Activated naive CD8-positive, alpha-beta T cell treated with anti-CD3 and anti-CD28 coated beads, Interleukin-2, amount 10 ng/mL, durations not matched to agents 7 days and 5 days (primary cell): ENCODE data around the gene CCL24. TPM values are rescaled to one million over a fixed set of nuclear protein-coding genes. Genes with fewer than 3 reads are reported as not detected.
"Not testable (repeated sequence)": the region's sequence is repeated elsewhere in the genome, so short reads cannot be mapped to it uniquely, and the experiment has no call there.

ENCODE experiments used
- ATAC-seq: fragments of 150-1000 bp; cut with Tn5 transposase; one replicate; pipeline ENCODE4 v1.10.0; 2021; ENCODE audit warnings: low read depth, moderate library complexity
- POLR2A ChIA-PET: fragments of 350-600 bp; sonication (Branson Sonifier 250); formaldehyde crosslinking; loops from one replicate; lab custom pipeline; 2021; ENCODE audit warnings: antibody characterized with exemption; lab: Charles Lee
- DNase-seq: peaks from one replicate; pipeline ENCODE4 v3.0.0; 2021
- H3K27ac Mint-ChIP-seq: one replicate; pipeline ENCODE4 v1.8.0; 2022; ENCODE audit warnings: mild to moderate bottlenecking, mixed read lengths
- H3K27me3 Mint-ChIP-seq: one replicate; pipeline ENCODE4 v1.8.0; 2022; ENCODE audit warnings: mild to moderate bottlenecking, moderate library complexity, mixed read lengths
- H3K36me3 Mint-ChIP-seq: one replicate; pipeline ENCODE4 v1.8.0; 2021; ENCODE audit warnings: mild to moderate bottlenecking, mixed read lengths
- H3K4me1 Mint-ChIP-seq: one replicate; pipeline ENCODE4 v1.8.0; 2021; ENCODE audit warnings: mixed read lengths
- H3K4me3 Mint-ChIP-seq: one replicate; pipeline ENCODE4 v1.8.0; 2022; ENCODE audit warnings: mild to moderate bottlenecking, moderate library complexity, mixed read lengths
- H3K9me3 Mint-ChIP-seq: one replicate; pipeline ENCODE4 v1.8.0; 2021; ENCODE audit warnings: mixed read lengths
- total RNA-seq, 2 experiments: library from RNA; stranded (reverse); gene quantifications; one replicate each; pipeline ENCODE4 v1.2.3, GENCODE V29; 2021

CCL24 gene, protein sequence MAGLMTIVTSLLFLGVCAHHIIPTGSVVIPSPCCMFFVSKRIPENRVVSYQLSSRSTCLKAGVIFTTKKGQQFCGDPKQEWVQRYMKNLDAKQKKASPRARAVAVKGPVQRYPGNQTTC
- not detected for total RNA-seq

DNA sequence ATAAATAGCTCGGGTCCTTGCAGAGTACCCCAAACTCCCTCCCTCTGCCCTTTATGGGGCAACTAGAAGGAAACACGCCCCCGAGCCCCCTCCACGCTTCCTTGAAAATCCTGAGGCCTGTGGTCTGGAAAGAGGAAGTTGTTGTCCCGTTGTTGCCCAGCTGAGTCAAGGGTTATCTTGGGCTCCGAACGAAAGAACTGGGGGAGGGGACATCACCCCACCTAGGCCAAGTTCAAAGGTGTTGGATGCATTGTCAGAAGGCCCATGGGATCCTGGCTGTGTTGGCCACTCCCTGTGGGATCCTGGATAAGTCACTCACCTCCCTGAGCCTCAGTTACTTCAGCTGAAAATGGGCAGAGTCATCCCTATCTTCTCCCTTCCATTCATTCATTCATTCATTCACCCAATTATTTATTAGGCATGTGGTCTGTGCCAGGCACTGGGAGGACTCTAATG lies at the start of gene CCL24:
CCL24 (minus strand) TSS at position 26 of the 456 bp plus-strand sequence. CDS start 91 bp downstream, outside the sequence.
- Mint-ChIP-seq H3K36me3 (no peaks in the 10 kb centered on the region), H3K4me3 (no peak within 1 kb of the TSS), H3K27me3 (peaks cover 4% of the 10 kb centered on the region), H3K4me1 (peaks cover 2% of the 10 kb centered on the region), H3K27ac (no peak within 1 kb of the TSS), H3K9me3 (no peaks in the 10 kb centered on the region)
- DNase-seq (no peak), ATAC-seq (no peak)
- POLR2A ChIA-PET = no interaction called here

DNA sequence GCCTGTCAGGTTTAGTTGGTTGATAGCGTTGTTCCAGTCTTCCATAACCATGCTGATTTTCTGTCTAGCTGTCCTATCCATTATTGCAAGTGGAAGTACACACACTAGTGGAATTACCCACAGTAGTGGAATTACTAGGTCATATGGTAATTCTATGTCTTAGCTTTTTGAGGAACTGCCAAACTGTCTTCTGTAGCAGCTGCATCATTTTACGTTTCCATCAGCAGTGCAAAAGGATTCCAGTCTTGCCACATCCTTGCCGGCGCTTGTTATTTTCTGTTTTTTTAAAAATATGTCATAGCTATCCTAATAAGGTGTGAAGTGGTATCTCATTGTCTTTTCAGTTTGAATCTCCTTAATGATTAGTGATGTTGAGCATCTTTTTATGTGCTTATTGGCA lies 48.0 kb upstream of the CCL24 start:
- H3K27me3 Mint-ChIP-seq = peaks cover 18% of the 10 kb centered on the region
- no peak overlapping the region for H3K27ac Mint-ChIP-seq
- H3K4me1 Mint-ChIP-seq = peaks cover 7% of the 10 kb centered on the region
- ATAC-seq (no peak), DNase-seq (no peak)
- POLR2A ChIA-PET = no interaction called here
- peaks cover 5% of the 10 kb centered on the region for H3K9me3 Mint-ChIP-seq
- H3K36me3 Mint-ChIP-seq = no peaks in the 10 kb centered on the region
- H3K4me3 Mint-ChIP-seq = no peak overlapping the region

DNA sequence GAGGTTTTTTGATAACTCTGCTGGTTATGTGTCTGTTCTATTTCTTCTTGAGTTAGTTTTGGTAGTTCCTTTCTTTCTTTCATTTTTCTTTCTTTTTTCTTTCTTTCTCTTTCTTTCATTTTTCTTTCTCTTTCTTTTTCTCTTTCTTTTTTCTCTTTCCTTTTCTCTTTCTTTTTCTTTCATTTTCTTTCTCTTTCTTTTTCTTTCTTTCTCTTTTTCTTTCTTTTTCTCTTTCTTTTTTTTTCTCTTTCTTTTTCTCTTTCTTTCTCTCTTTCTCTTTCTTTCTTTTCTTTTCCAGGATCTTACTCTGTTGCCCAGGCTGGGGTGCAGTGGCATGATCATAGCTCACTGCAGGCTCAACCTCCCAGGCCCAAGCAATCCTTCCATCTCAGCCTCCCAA lies 44.8 kb upstream of the CCL24 start:
- Mint-ChIP-seq H3K27ac (no peak overlapping the region), H3K4me1 (peaks cover 7% of the 10 kb centered on the region), H3K4me3 (no peak overlapping the region), H3K27me3 (peaks cover 9% of the 10 kb centered on the region), H3K36me3 (no peaks in the 10 kb centered on the region), H3K9me3 (peaks cover 5% of the 10 kb centered on the region)
- ATAC-seq (no peak), DNase-seq (no peak)
- POLR2A ChIA-PET = no interaction called here

DNA sequence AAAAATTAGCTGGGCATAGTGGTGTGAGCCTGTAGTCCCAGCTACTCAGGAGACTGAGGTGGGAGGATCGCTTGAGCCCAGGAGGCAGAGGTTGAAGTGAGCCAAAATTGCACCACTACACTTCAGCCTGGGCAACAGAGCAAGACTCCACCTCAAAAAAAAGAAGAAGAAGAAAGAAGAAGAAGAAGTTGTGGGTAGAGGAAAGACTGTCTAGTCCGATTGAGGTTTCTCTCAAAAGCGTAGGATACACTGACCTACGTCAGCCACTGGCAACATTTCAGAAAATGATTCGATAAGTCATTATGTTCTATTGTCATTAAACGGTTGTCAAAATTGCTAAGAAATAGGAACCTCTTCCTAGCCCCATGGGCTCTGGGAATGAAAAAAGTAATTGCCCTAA lies 42.9 kb upstream of the CCL24 start:
- DNase-seq (no peak), ATAC-seq (no peak)

DNA sequence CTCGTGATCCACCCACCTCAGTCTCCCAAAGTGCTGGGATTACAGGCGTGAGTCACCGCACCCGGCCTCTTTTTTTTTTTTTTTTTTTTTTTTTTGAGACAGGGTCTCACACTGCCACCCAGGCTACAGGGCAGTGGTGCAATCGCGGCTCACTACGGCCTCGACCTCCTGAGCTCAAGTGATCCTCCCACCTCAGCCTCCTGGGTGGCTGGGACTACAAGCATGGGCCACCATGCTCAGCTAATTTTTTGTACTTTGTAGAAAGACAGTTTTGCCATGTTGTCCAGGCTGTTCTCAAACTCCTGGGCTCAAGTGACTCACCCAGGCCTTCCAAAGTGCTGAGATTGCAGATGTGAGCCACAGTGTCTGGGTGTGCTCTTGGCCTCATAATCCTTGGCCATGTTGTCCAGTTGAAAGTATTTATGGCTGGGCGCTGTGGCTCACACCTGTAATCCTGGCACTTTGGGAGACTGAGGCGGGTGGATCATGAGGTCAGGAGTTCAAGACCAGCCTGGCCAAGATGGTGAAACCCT lies 41.3 kb upstream of the CCL24 start:
- H3K9me3 Mint-ChIP-seq, H3K27ac Mint-ChIP-seq, H3K36me3 Mint-ChIP-seq, H3K4me3 Mint-ChIP-seq, H3K4me1 Mint-ChIP-seq, H3K27me3 Mint-ChIP-seq, DNase-seq, POLR2A ChIA-PET, ATAC-seq: not testable (repeated sequence)

More for the DNA sequence above, 42.9 kb upstream of the CCL24 start:
- peaks cover 5% of the 10 kb centered on the region for H3K9me3 Mint-ChIP-seq
- H3K4me1 Mint-ChIP-seq = peaks cover 7% of the 10 kb centered on the region
- POLR2A ChIA-PET = no interaction called here
- no peak overlapping the region for H3K4me3 Mint-ChIP-seq
- no peaks in the 10 kb centered on the region for H3K36me3 Mint-ChIP-seq
- peaks cover 9% of the 10 kb centered on the region for H3K27me3 Mint-ChIP-seq
- H3K27ac Mint-ChIP-seq = no peak overlapping the region

DNA sequence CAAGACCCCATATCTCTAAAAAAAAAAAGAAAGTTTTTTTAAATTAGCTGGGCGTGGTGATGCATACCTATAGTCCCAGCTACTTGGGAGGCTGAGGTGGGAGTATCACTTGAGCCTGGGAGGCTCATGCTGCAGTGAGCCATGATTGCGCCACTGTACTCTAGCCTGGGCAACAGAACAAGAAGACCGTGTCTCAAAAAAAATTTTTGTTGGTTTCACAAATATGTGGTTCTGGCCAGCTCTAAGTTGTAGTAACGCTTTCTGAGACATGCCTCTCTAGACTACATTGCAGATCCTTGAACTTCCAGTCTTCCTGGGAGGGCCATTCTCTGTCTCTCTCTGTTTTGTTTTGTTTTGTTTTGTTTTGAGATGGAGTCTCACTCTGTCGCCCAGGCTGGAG lies 40.6 kb upstream of the CCL24 start:
- DNase-seq (no peak), ATAC-seq (no peak)
- Mint-ChIP-seq H3K9me3 (peaks cover 5% of the 10 kb centered on the region), H3K27me3 (peaks cover 13% of the 10 kb centered on the region), H3K27ac (no peak overlapping the region), H3K4me1 (peaks cover 10% of the 10 kb centered on the region), H3K36me3 (no peaks in the 10 kb centered on the region), H3K4me3 (no peak overlapping the region)
- POLR2A ChIA-PET = no interaction called here

DNA sequence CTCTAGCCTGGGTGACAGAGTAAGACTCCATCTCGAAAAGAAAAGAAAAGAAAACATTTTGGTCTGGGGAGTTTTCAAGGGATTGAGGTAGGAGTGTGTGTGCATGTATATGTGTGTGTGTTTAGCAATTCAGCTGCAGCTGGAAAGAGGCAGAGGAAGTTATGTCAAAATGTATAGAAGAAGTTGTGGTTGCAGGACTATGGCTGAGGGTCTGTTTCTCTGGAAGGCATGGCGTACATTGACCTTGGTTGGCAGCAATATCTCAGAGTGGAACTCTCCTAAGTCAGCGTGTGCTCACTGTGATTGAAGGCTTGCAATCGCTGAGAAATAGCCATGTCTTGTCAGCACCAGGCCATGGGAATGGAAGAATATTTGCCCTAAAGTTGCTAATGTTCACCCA lies 36.6 kb upstream of the CCL24 start:
- no peak for ATAC-seq
- POLR2A ChIA-PET = no interaction called here

DNA sequence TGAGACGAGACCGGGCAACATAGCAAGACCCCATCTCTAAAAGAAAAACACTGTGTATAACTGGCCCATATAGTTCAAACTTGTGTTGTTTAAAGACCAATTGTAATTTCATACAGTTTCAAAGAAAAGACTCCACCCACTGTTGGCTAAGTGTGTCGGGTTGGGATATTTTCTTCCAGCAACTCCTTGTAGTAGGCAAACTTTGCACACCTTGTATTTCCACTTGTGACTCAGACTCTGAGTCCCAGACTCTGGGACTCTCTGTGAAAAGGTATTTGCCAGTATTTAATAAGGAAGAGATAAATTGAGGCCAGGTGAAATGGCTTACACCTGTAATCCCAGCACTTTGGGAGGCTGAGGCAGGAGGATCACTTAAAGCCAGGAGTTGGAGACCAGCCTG lies 36.0 kb upstream of the CCL24 start:
- ATAC-seq = no peak
- POLR2A ChIA-PET = no interaction called here
- H3K27ac Mint-ChIP-seq = no peak overlapping the region

More for the DNA sequence above, 36.6 kb upstream of the CCL24 start:
- no peaks in the 10 kb centered on the region for H3K36me3 Mint-ChIP-seq
- H3K27me3 Mint-ChIP-seq = peaks cover 4% of the 10 kb centered on the region
- H3K4me1 Mint-ChIP-seq = peaks cover 2% of the 10 kb centered on the region
- no peak overlapping the region for H3K27ac Mint-ChIP-seq
- H3K4me3 Mint-ChIP-seq = no peak overlapping the region
- DNase-seq = no peak
- no peaks in the 10 kb centered on the region for H3K9me3 Mint-ChIP-seq

DNA sequence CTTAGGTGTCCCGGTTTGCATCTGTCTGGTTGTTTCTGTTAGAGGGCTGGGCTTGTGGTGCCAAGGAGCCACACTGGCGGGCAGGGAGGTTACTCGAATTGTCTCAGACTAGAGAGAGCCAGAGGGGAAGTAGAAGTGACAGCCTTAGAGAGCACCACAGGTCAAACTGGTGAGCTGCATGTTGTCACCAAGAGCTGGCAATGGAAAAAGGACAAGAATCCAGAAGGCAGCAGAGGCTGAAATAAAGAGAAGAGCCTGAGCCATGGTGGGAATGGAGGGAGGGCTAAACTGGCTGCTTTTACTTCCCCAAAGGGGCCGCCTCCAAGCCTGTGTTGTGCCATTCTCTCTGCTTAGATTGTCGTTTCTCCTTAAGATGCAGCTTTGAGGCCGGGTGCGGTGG lies 34.1 kb upstream of the CCL24 start:
- H3K27ac Mint-ChIP-seq = no peak overlapping the region
- ATAC-seq = no peak

More for the DNA sequence above, 36.0 kb upstream of the CCL24 start:
- H3K27me3 Mint-ChIP-seq = peaks cover 4% of the 10 kb centered on the region
- no peak overlapping the region for H3K4me3 Mint-ChIP-seq
- H3K4me1 Mint-ChIP-seq = peaks cover 2% of the 10 kb centered on the region
- DNase-seq = no peak
- H3K9me3 Mint-ChIP-seq = no peaks in the 10 kb centered on the region
- no peaks in the 10 kb centered on the region for H3K36me3 Mint-ChIP-seq

DNA sequence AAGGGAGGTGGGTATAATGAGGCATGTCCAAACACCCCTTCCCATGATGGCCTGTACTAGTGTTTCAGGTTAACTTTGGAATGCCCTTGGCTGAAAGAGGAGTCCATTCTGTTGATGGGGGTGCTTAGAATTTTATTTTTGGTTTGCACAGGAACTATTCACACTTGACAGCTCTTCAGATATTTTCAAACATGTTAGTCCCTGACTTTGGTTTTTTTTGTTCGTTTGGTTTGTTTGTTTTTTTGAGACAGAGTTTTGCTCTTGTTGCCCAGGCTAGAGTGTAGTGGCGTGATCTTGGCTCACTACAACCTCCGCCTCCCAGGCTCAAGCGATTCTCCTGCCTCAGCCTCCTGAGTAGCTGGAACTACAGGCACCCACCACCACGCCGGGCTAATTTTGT lies 31.5 kb upstream of the CCL24 start:
- H3K4me3 Mint-ChIP-seq, ATAC-seq, H3K27ac Mint-ChIP-seq, POLR2A ChIA-PET, H3K27me3 Mint-ChIP-seq, H3K4me1 Mint-ChIP-seq, H3K36me3 Mint-ChIP-seq, H3K9me3 Mint-ChIP-seq, DNase-seq: not testable (repeated sequence)

More for the DNA sequence above, 34.1 kb upstream of the CCL24 start:
- DNase-seq = no peak
- Mint-ChIP-seq H3K36me3 (no peaks in the 10 kb centered on the region), H3K4me3 (no peak overlapping the region), H3K27me3 (peaks cover 4% of the 10 kb centered on the region), H3K9me3 (no peaks in the 10 kb centered on the region), H3K4me1 (peaks cover 2% of the 10 kb centered on the region)
- POLR2A ChIA-PET = no interaction called here

DNA sequence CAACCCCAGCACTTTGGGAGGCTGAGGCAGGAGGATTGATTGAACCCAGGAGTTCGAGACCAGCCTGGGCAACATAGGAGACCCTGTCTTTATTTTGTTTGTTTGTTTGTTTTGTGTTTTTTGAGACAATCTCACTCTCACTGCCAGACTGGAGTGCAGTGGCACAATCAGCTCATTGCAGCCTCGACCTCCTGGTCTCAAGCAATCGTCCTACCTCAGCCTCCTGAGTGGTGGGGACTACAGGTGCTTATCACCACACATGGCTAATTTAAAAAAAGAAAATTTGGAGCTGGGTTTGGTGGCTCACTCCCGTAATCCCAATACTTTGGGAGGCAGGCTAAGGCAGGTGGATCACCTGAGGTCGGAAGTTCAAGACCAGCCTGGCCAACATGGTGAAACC lies 30.6 kb upstream of the CCL24 start:
- ATAC-seq (no peak), DNase-seq (no peak)
- H3K36me3 Mint-ChIP-seq = no peaks in the 10 kb centered on the region
- no peaks in the 10 kb centered on the region for H3K4me1 Mint-ChIP-seq
- no peak overlapping the region for H3K4me3 Mint-ChIP-seq
- no peaks in the 10 kb centered on the region for H3K9me3 Mint-ChIP-seq
- POLR2A ChIA-PET = no interaction called here
- H3K27me3 Mint-ChIP-seq = no peaks in the 10 kb centered on the region
- no peak overlapping the region for H3K27ac Mint-ChIP-seq

DNA sequence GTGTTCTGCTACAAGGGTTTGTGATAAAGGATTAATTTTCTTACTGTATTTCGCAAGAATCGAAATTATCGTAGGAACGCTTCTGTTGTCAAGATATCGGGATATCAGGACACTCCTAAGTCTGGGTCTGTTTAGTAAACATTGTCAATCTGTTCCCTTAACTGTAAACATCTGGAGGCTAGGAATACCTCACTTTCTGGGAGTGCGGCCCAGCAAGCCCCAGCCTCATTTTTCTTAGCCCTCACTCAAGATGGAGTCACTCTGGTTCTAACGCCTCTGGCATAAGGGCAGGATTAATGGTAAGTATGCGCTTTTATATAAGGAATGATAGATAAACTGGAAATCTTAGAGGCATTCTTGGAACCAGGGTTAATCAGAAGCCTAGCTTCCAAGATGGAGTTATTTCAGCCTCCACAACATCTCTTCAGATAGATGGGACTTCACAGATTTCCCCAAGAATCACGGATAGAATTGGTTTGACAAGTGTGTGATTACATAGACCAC lies 30.1 kb upstream of the CCL24 start:
- no peak overlapping the region for H3K27ac Mint-ChIP-seq
- no peaks in the 10 kb centered on the region for H3K9me3 Mint-ChIP-seq
- ATAC-seq (no peak), DNase-seq (no peak)
- H3K36me3 Mint-ChIP-seq = no peaks in the 10 kb centered on the region
- no peaks in the 10 kb centered on the region for H3K4me1 Mint-ChIP-seq
- POLR2A ChIA-PET = no interaction called here
- no peaks in the 10 kb centered on the region for H3K27me3 Mint-ChIP-seq
- H3K4me3 Mint-ChIP-seq = no peak overlapping the region

DNA sequence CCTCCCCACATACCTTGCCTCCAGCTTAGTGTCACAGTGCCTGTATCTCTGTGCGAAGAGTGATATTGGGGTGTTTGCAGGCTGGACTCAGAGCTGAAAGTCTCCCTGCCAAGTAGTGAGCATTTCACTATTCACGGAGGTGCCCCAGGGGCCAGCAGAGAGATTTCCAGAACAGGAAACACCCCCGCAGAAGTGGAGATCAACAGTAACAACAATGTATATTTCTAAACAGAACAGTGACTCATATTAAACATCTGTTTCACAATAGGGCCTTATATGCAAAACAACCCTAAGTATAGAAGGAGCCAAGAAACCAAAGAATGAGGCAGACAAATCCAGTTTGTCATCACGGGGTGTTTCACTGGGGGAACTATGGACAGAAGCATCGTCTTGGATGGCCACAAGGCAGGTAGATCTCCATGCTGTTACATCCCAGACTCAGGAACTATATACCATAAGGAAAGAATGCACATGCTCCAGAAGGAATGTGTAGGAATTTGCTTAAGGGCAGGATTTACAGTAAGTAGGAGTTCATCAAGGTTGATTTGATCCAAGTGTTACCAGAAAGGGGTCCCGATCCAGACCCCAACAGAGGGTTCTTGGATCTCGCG lies 29.3 kb upstream of the CCL24 start:
- no peaks in the 10 kb centered on the region for H3K27me3 Mint-ChIP-seq
- ATAC-seq (no peak), DNase-seq (no peak)
- H3K4me3 Mint-ChIP-seq = no peak overlapping the region
- no peaks in the 10 kb centered on the region for H3K9me3 Mint-ChIP-seq
- no peak overlapping the region for H3K27ac Mint-ChIP-seq
- POLR2A ChIA-PET = no interaction called here
- no peaks in the 10 kb centered on the region for H3K4me1 Mint-ChIP-seq
- no peaks in the 10 kb centered on the region for H3K36me3 Mint-ChIP-seq

DNA sequence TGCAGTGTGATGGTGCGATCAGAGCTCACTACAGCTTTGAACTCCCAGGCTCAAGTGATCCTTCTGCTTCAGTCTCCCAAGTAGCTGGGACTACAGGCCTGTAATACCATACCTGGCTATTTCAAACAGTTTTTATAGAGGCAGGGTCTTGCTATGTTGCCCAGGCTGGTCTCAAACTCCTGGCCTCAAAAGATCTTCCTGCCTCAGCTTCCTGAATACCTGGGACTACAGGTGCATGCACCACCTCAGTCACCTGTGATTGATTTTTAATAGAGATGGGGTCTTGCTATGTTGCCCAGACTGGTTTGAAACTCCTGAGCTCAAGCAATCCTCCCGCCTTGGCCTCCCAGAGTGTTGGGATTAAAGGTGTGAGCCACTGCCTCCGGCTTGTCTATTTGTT lies 26.4 kb upstream of the CCL24 start:
- H3K4me1 Mint-ChIP-seq = no peaks in the 10 kb centered on the region
- H3K27me3 Mint-ChIP-seq = no peaks in the 10 kb centered on the region
- POLR2A ChIA-PET = no interaction called here
- no peaks in the 10 kb centered on the region for H3K36me3 Mint-ChIP-seq
- no peaks in the 10 kb centered on the region for H3K9me3 Mint-ChIP-seq
- no peak for DNase-seq
- no peak overlapping the region for H3K4me3 Mint-ChIP-seq
- no peak for ATAC-seq
- no peak overlapping the region for H3K27ac Mint-ChIP-seq
